Calu3 (cell line): ENCODE results near the gene SLC12A8. TPM values are rescaled to one million over a fixed set of nuclear protein-coding genes. Genes with fewer than 3 reads are reported as not detected.

Source experiments
- BruUV-seq: library from RNA; stranded (reverse); fragments of 400-500 nt; replicated peaks from 2 replicates; lab custom pipeline; 2021; lab: Mats Ljungman, UMichigan
- CTCF ChIA-PET: fragments of 300-600 bp; sonication (Branson Sonifier 250); formaldehyde crosslinking; loops from one replicate; lab custom pipeline; 2022; ENCODE audit warnings: antibody characterized with exemption; lab: Charles Lee
- DNase-seq: peaks from one replicate; pipeline ENCODE4 v3.0.0; 2022
- H3K27ac Mint-ChIP-seq: one replicate; pipeline ENCODE4 v1.8.0; 2022; ENCODE audit warnings: mixed read lengths; ENCODE audit not compliant: unreplicated experiment
- H3K27me3 Mint-ChIP-seq: one replicate; pipeline ENCODE4 v1.8.0; 2022; ENCODE audit warnings: mixed read lengths; ENCODE audit not compliant: unreplicated experiment
- H3K36me3 Mint-ChIP-seq: one replicate; pipeline ENCODE4 v1.8.0; 2022; ENCODE audit warnings: mild to moderate bottlenecking, moderate library complexity, mixed read lengths; ENCODE audit not compliant: insufficient read depth, unreplicated experiment
- H3K4me1 Mint-ChIP-seq: one replicate; pipeline ENCODE4 v1.8.0; 2022; ENCODE audit warnings: mild to moderate bottlenecking, low read depth, mixed read lengths; ENCODE audit not compliant: unreplicated experiment
- H3K4me3 Mint-ChIP-seq: one replicate; pipeline ENCODE4 v1.8.0; 2022; ENCODE audit warnings: mild to moderate bottlenecking, low read depth, moderate library complexity, mixed read lengths; ENCODE audit not compliant: unreplicated experiment
- H3K9me3 Mint-ChIP-seq: one replicate; pipeline ENCODE4 v1.8.0; 2022; ENCODE audit warnings: low read depth, mixed read lengths; ENCODE audit not compliant: unreplicated experiment
- intact Hi-C: fragments of 100-400 bp; cut with micrococcal nuclease; formaldehyde crosslinking; loops from one replicate; pipeline ENCODE4 v1.10.0; 2022; ENCODE audit not compliant: unreplicated experiment
- total RNA-seq: library from RNA; stranded (reverse); gene quantifications from 2 replicates; pipeline ENCODE4 v1.2.3, GENCODE V29; 2022
- TF ChIP-seq, protein P1 (sequence below): fragments of 200-600 bp; IDR thresholded peaks from one replicate; pipeline ENCODE4 v1.8.0; 2022; ENCODE audit warnings: antibody characterized with exemption; ENCODE audit not compliant: unreplicated experiment

SLC12A8 gene
- total RNA-seq, 1 experiment from 2014 or later = 16.8 TPM

DNA sequence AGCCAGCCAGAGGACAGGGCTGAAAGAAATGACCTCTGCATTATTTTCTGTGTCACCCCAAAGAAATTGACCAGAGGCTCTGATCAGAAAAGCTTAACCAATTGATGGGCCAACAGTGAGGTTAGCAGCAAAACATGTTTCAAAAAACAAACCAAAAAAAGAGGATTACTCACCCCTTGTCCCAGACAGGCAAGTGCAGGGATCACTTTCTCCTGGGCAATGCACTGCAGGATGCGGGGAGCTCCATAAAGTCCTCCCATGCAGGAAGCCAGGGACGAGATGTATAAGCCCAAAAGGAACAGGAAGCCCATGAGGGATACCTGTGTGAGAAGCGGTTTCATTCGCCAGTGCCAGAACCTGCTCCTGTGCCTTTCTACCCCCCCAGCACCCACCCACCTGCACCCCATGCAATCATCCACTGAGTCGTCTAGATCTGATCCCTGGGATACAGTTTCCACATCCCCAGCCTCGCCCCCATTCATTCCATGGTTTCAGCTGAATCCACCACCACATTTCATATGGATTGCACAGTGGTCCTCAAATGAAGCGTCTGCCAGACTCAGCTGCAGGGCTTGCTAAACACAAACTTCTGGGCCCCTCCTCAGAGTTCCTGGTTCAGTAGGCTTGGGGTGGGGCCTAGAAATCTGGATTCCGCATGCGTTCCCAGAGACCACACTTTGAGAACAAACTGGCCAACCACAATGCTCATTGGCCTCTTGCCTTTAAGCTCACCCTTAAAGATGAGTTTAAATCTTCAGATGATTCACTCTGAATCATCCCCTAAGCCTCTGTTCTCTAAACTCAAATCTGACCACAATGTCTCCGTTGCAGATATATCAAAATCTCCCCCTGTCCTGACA is 102.3 kb downstream of the SLC12A8 start:
- H3K9me3 Mint-ChIP-seq = peaks cover under 1% of the 10 kb centered on the region
- H3K4me3 Mint-ChIP-seq = no peak overlapping the region
- DNase-seq = no peak

GRCh38 chr3:125109536-125109925 is 103.0 kb downstream of the SLC12A8 start:
- no peak for DNase-seq
- Mint-ChIP-seq H3K9me3 (peaks cover 3% of the 10 kb centered on the region), H3K27ac (no peak overlapping the region), H3K4me3 (no peak overlapping the region), H3K4me1 (no peaks in the 10 kb centered on the region), H3K36me3 (no peaks in the 10 kb centered on the region), H3K27me3 (no peaks in the 10 kb centered on the region)
- CTCF ChIA-PET = no interaction called here
- no TSS peak for BruUV-seq
- intact Hi-C loops = no loop called here
- TF ChIP-seq, protein P1, sequence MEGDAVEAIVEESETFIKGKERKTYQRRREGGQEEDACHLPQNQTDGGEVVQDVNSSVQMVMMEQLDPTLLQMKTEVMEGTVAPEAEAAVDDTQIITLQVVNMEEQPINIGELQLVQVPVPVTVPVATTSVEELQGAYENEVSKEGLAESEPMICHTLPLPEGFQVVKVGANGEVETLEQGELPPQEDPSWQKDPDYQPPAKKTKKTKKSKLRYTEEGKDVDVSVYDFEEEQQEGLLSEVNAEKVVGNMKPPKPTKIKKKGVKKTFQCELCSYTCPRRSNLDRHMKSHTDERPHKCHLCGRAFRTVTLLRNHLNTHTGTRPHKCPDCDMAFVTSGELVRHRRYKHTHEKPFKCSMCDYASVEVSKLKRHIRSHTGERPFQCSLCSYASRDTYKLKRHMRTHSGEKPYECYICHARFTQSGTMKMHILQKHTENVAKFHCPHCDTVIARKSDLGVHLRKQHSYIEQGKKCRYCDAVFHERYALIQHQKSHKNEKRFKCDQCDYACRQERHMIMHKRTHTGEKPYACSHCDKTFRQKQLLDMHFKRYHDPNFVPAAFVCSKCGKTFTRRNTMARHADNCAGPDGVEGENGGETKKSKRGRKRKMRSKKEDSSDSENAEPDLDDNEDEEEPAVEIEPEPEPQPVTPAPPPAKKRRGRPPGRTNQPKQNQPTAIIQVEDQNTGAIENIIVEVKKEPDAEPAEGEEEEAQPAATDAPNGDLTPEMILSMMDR = no peak

More for the DNA sequence above, 102.3 kb downstream of the SLC12A8 start:
- TF ChIP-seq, protein P1 = no peak
- BruUV-seq = no TSS peak
- Mint-ChIP-seq H3K27ac (no peak overlapping the region), H3K4me1 (peaks cover under 1% of the 10 kb centered on the region), H3K27me3 (no peaks in the 10 kb centered on the region), H3K36me3 (no peaks in the 10 kb centered on the region)
- CTCF ChIA-PET = no interaction called here
- intact Hi-C loops = no loop called here

DNA sequence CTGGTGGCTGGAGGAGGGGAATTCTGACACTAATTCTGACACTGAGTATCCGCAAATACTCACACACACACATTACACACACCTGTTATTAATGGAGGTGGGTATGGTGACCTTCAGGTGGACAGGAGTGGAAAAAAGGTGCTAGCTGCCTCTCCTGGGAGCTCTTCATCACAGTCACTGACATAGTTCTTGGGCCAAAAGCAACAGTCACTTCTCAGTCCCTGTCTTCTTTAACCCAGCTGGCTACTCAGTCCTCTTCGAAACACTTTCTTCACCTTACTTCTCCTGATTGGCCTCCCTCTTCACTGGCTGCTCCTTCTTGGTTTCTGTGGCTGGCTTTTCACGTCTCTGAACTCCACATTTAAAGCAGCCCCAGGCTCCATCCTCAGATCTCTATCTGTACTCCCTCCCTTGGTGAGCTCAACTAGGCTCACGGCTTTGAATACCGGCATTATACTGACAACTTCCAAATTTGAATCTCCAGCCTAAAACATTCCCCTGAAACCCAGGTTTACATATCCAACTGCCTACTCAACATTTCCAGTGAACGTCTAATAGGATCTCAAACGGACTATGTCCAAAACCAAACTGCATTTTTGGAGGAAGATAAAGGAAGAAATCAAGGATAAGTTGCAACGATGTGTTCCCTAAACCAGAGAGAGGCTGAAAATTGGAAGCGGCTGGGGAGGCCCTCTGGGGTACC is 103.6 kb downstream of the SLC12A8 start:
- Mint-ChIP-seq H3K4me1 (no peaks in the 10 kb centered on the region), H3K9me3 (peaks cover 3% of the 10 kb centered on the region), H3K27ac (no peak overlapping the region), H3K36me3 (no peaks in the 10 kb centered on the region), H3K27me3 (no peaks in the 10 kb centered on the region), H3K4me3 (no peak overlapping the region)
- BruUV-seq = no TSS peak
- intact Hi-C loops = no loop called here
- no peak for DNase-seq
- CTCF ChIA-PET = no interaction called here
- TF ChIP-seq, protein P1 = no peak

DNA sequence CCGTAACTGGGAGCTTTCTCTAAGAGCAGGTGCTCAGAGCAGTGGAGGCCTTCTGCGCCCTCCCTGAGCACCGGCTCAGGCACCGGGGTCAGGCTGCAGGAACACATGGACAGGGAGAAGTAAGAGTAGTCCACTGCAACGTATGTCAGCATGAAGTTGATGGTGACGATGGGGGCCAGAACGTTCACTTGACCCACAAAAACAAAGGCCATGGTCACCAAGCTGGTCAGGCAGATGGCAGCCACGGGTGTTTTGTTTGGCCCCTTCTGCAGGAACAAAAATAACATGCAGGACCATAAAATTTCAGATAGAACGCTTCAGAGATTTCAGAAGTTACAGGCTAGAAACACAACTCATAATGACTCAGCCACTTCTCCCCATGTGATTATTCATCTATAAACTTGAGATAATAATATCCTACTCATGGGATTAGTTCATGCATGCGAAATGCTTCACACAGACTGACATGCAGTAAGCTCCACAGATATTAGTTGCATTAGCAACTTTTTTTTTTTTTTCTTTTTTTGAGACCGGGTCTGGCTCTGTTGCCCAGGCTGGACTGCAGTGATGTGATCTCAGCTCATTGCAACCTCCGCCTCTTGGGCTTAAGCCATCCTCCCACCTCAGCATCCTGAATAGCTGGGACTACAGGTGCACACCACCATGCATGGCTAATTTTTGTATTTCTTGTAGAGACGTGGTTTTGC is 104.5 kb downstream of the SLC12A8 start:
- H3K27me3 Mint-ChIP-seq = no peaks in the 10 kb centered on the region
- H3K4me1 Mint-ChIP-seq = no peaks in the 10 kb centered on the region
- no peak overlapping the region for H3K27ac Mint-ChIP-seq
- no peaks in the 10 kb centered on the region for H3K36me3 Mint-ChIP-seq
- no TSS peak for BruUV-seq
- CTCF ChIA-PET = interaction anchor here (1.2 kb wide), 1 partner anchor 27 kb away, joined by 4 read pairs; no protein-coding TSS in a partner anchor
- H3K4me3 Mint-ChIP-seq = no peak overlapping the region
- peaks cover 3% of the 10 kb centered on the region for H3K9me3 Mint-ChIP-seq
- TF ChIP-seq, protein P1 = no peak
- intact Hi-C loops = no loop called here
- no peak for DNase-seq
